NCI-H345 treated with DMSO at 0.1 percent for 48 hours (cell line): Measurements from ENCODE around the gene TTI1.
A peak's percentile ranks its signal among the peaks of the same experiment; 100 is the strongest.
"Not testable (repeated sequence)": the region's sequence is repeated elsewhere in the genome, so short reads cannot be mapped to it uniquely, and the experiment has no call there.

Experiments used
- DNase-seq: peaks from one replicate; lab custom pipeline; 2025; ENCODE audit not compliant: unreplicated experiment; lab: John Stamatoyannopoulos, UW

The TTI1 gene

DNA sequence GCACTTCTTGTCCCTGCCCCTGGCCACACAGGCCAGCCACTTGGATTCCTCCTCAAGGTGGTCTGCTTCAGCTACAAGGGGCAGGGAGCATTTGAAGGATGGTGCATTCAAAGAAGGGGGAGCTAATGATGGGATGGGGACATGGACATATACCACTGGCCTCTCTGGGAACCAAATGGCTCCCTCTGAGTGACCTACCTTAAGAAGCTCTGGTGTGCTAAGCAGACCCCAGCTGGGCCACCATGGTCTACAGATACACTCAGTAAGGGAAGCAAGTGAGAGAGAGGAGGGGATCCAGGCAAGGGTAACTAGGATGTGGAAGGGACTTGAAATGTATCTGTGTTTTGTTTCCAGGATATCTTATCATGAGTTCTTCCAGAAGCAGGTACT lies 62.4 kb downstream of the TTI1 start:
- no peak for DNase-seq

DNA sequence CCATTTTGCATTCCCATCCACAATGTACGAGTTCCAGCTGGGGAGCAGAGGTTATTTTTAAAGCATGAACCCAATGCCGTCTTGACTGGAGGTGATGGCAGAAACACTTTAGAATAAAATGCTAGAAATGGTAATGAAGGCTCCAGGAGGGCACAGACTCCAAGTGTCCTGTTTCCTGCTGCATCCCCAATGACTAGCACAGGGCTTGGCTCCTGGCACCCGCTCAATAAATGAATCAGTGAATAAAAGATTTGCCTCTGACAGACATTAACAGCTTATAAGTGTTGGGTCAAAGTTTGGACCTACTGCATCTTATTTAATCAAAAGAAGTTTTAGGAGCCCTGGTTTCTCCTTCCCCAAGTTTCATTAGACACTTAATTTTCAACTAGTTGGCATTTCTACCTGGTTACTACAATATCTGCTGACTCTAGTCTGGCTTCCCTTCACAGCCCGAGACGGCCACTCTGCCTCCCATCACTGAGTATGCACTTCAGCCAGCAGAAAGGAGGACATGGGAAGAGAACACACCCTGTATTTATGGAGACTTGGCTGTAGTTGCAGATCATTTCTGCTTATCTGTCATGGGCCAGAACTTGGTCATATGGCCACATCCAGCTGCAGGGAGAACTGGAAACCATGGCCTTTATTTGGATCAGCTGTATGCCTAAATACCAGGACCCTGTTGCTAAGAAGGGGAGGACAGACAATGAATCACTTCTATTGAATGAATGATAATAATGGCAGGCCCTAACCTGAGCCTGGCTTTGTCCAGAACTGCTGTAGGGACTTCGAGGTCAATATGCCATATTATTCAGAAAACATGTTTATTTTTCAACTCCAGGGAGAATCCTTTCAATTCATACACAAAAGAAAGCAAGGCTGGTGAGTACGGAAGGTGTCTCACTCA lies 63.1 kb downstream of the TTI1 start:
- DNase-seq, result no peak

DNA sequence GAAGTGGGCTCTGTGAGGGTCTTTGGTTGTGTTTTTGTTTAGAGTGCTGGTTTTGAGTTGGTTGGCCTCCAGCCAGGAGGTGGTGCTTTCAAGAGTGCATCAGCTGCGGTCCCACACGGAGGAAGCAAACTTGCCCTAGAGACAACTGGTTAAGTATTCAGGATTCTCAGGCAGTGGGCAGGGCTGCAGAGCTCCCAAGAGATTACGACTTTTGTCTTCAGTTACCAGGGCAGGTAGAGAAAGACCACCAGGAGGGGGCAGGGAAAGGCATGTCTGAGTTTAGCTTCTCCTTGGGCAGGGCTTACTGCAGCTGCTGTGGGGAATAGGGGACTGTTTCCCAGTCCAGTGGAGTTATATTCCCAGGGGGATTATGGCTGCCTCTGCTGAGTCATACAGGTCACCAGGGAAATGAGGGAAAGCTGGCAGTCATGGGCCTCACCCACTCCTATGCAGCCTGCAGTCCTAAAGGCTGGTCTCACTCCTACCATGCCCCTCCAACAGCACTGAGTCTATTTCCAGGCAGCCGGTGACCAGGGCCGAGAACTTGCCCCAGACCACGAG lies 64.3 kb downstream of the TTI1 start:
- peak; percentile 100 for DNase-seq

GRCh38 chr20:37963483-37963882 lies 69.8 kb downstream of the TTI1 start:
- DNase-seq, result not testable (repeated sequence)

GRCh38 chr20:37961066-37961465 lies 72.2 kb downstream of the TTI1 start:
- no peak for DNase-seq

GRCh38 chr20:37958856-37959520 lies 74.3 kb downstream of the TTI1 start:
- DNase-seq, result no peak

- peak; percentile 42 for DNase-seq
Measured at GRCh38 chr20:37956107-37956585, 77.1 kb downstream of the TTI1 start.

DNA sequence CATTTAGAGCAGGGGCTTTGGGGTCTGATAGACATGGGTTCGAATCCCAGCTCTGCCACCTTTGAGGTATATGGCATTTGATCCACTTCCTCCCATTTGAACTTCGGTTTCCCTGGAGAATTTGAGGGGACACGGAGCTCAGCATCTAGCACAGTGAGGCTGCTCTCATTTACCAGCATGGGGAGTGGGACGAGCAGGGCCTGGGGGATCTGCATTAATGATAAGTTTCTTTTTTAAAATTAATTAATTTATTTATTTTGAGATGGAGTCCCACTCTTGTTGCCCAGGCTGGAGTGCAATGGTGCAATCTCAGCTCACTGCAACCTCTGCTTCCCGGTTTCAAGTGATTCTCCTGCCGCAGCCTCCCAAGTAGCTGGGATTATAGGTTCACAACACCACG lies 77.7 kb downstream of the TTI1 start:
- no peak for DNase-seq

DNA sequence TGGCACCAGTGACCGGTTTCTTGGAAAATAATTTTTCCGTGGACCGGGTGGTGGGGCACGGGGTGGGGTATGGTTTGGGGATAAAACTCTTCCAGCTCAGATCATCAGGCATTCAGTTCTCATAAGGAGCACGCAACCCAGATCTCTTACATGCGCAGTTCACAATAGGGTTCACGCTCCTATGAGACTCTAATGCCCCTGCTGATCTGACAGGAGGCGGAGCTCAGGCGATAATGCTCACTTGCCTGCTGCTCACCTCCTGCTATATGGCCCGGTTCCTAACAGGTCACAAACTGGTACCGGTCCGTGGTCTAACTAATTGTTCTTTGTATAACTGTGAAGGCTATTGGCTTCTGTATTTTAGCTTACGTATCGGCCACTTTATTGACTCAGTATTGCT lies 78.6 kb downstream of the TTI1 start:
- DNase-seq, result no peak

- DNase-seq, result no peak
Measured at GRCh38 chr20:37954190-37954589, 79.1 kb downstream of the TTI1 start.

- no peak for DNase-seq
Measured at GRCh38 chr20:37948956-37949355, 84.3 kb downstream of the TTI1 start.

GRCh38 chr20:37947943-37948342 lies 85.3 kb downstream of the TTI1 start:
- DNase-seq, result no peak

- DNase-seq, result no peak
Measured at GRCh38 chr20:37946946-37947345, 86.3 kb downstream of the TTI1 start.

- DNase-seq, result peak; percentile 72
Measured at GRCh38 chr20:37945091-37945547, 88.1 kb downstream of the TTI1 start.

DNA sequence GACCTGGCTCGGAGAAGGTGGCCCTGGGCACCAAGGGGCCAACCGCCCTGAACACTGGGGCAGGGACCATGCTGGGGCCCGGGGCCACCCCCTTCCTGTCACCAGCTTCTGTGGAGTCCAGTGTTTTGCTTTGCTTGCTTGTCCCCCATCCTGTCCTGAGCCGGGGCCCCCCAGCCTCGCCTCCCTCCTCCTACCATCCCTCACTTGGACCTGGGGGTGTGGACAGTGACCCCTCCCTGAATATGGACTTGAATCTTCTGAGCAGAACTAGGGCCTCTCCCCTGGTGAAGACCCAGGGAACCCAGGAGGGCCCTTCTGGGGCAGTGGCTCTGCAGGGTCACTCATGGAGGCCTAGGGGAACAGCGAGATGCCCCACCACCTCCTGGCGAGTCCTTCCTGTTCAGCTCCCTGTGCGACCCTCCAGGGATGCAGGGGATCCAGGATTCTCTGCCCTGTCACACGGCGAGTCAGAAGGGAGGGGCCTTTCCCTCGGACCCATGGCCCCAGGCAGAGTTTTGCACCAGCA lies 88.7 kb downstream of the TTI1 start:
- no peak for DNase-seq

- no peak for DNase-seq
Measured at GRCh38 chr20:37943501-37944455, 89.5 kb downstream of the TTI1 start.

GRCh38 chr20:37943033-37943432 lies 90.2 kb downstream of the TTI1 start:
- no peak for DNase-seq

DNA sequence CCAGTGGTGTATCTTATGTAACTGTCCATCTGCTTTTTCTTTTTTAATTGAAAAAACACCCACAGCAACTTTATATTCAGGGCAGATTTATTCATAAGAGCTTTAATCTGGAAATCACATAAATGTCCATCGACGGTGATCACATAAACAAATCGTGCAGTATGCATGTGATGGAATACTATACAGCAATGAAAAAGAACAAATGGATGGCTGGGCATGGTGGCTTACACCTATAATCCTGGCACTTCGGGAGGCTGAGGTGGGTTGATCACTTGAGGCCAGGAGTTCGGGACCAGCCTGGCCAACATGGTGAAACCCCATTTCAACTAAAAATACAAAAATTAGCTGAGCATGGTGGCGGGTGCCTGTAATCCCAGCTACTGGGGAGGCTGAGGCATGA lies 91.3 kb downstream of the TTI1 start:
- DNase-seq, result no peak

DNA sequence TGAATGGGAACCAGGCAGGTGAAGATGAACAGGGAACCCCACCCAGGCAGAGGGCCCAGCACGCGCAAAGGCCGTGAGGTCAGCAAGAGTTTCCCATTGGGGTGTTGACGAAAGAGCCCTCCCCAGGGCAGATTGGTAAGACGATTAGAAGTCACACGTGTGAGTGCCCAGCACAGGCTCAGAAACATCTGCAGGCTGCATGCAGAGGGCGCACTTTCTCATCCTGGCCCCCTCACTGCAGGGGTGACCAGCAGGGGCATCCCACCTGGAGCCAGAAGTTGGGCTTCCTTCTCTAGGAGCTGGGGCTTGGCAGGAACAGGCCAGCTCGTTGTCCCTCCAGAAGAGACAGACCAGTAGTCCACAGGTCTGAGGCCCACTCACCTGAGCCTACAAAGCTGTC lies 91.9 kb downstream of the TTI1 start:
- DNase-seq, result no peak

- DNase-seq, result no peak
Measured at GRCh38 chr20:37940858-37941257, 92.4 kb downstream of the TTI1 start.
